WTC11 (cell line): ENCODE results near the gene PKIG. TPM values are rescaled to one million over a fixed set of nuclear protein-coding genes. Genes with fewer than 3 reads are reported as not detected.

Experiments used
- ATAC-seq: fragments of 200-7000 bp; cut with Tn5 transposase; 2 replicates; pipeline ENCODE4 v1.10.0; 2021; ENCODE audit warnings: mild to moderate bottlenecking, moderate library complexity
- CTCF ChIA-PET: fragments of 300-600 bp; sonication (Branson Sonifier 250); formaldehyde crosslinking; loops from one replicate; lab custom pipeline; 2021; ENCODE audit warnings: antibody characterized with exemption; lab: Charles Lee
- POLR2A ChIA-PET: fragments of 350-600 bp; sonication (Branson Sonifier 250); formaldehyde crosslinking; loops from one replicate; lab custom pipeline; 2021; ENCODE audit warnings: antibody characterized with exemption; lab: Charles Lee
- DNase-seq: peaks from one replicate; pipeline ENCODE4 v3.0.0; 2021; ENCODE audit warnings: low spot score
- H3K27ac Mint-ChIP-seq: 2 replicates; pipeline ENCODE4 v1.8.0; 2021; ENCODE audit warnings: mixed read lengths
- H3K27me3 Mint-ChIP-seq: 2 replicates; pipeline ENCODE4 v1.8.0; 2021; ENCODE audit warnings: low read depth, mild to moderate bottlenecking, moderate library complexity, mixed read lengths
- H3K36me3 Mint-ChIP-seq: 2 replicates; pipeline ENCODE4 v1.8.0; 2021; ENCODE audit warnings: mixed read lengths
- H3K4me1 Mint-ChIP-seq: 2 replicates; pipeline ENCODE4 v1.8.0; 2022; ENCODE audit warnings: mixed read lengths
- H3K4me3 Mint-ChIP-seq: 2 replicates; pipeline ENCODE4 v1.8.0; 2021; ENCODE audit warnings: mild to moderate bottlenecking, moderate library complexity, mixed read lengths
- H3K9me3 Mint-ChIP-seq: 2 replicates; pipeline ENCODE4 v1.8.0; 2021; ENCODE audit warnings: mixed read lengths
- ATF6 ChIP-seq: sonication (generic); formaldehyde crosslinking; IDR thresholded peaks from 2 replicates; pipeline ENCODE4 v1.8.1; 2023; ENCODE audit warnings: mild to moderate bottlenecking, missing genetic modification reagents
- CBFB ChIP-seq: sonication (generic); formaldehyde crosslinking; IDR thresholded peaks from 2 replicates; pipeline ENCODE4 v1.8.1; 2022; ENCODE audit warnings: mild to moderate bottlenecking, low read depth, missing genetic modification reagents
- E2F4 ChIP-seq: sonication (generic); formaldehyde crosslinking; IDR thresholded peaks from 2 replicates; pipeline ENCODE4 v1.8.1; 2022; ENCODE audit warnings: low read depth, mild to moderate bottlenecking, moderate library complexity, missing genetic modification reagents, borderline replicate concordance
- FOXP1 ChIP-seq: sonication (generic); formaldehyde crosslinking; IDR thresholded peaks from 2 replicates; pipeline ENCODE4 v1.8.0; 2022; ENCODE audit warnings: missing genetic modification reagents, mild to moderate bottlenecking, moderate library complexity, borderline replicate concordance
- GRHL2 ChIP-seq: fragments of 250-450 bp; sonication (Bioruptor Pico); IDR thresholded peaks from 2 replicates; pipeline ENCODE4 v1.8.0; 2022; ENCODE audit warnings: mild to moderate bottlenecking, moderate library complexity; ENCODE audit not compliant: insufficient replicate concordance, severe bottlenecking
- GTF2I ChIP-seq: fragments of 250-450 bp; sonication (Bioruptor Pico); conservative IDR thresholded peaks from 2 replicates; pipeline ENCODE4 v1.4.0; 2021; ENCODE audit warnings: mild to moderate bottlenecking
- HMGA2 ChIP-seq: fragments of 250-450 bp; sonication (Bioruptor Pico); IDR thresholded peaks from 2 replicates; pipeline ENCODE4 v1.4.0; 2021; ENCODE audit warnings: mild to moderate bottlenecking, moderate library complexity
- NFE2L1 ChIP-seq: sonication (generic); formaldehyde crosslinking; IDR thresholded peaks from 2 replicates; pipeline ENCODE4 v1.8.1; 2023; ENCODE audit warnings: missing genetic modification reagents
- SOX15 ChIP-seq: fragments of 250-450 bp; sonication (Bioruptor Pico); IDR thresholded peaks from 2 replicates; pipeline ENCODE4 v1.9.0; 2021; ENCODE audit warnings: mild to moderate bottlenecking
- ZBTB21 ChIP-seq: sonication (generic); formaldehyde crosslinking; IDR thresholded peaks from 2 replicates; pipeline ENCODE4 v1.8.1; 2023; ENCODE audit warnings: mild to moderate bottlenecking, missing genetic modification reagents, borderline replicate concordance
- ZNF138 ChIP-seq: sonication (generic); formaldehyde crosslinking; conservative IDR thresholded peaks from 2 replicates; pipeline ENCODE4 v1.8.1; 2022; ENCODE audit warnings: mild to moderate bottlenecking, moderate library complexity, missing genetic modification reagents
- ZNF263 ChIP-seq: sonication (generic); formaldehyde crosslinking; IDR thresholded peaks from 2 replicates; pipeline ENCODE4 v1.8.1; 2022; ENCODE audit warnings: low read depth, mild to moderate bottlenecking, moderate library complexity, missing genetic modification reagents
- ZNF317 ChIP-seq: sonication (generic); formaldehyde crosslinking; IDR thresholded peaks from 2 replicates; pipeline ENCODE4 v1.8.1; 2023; ENCODE audit warnings: low read depth, mild to moderate bottlenecking, moderate library complexity, missing genetic modification reagents, borderline replicate concordance
- total RNA-seq: library from RNA; stranded (reverse); gene quantifications from 3 replicates; pipeline ENCODE4 v1.2.3, GENCODE V29; 2021
- TF ChIP-seq, protein P1 (sequence below): fragments of 200-600 bp; IDR thresholded peaks from 2 replicates; pipeline ENCODE4 v1.8.0; 2022; ENCODE audit warnings: antibody characterized with exemption
- TF ChIP-seq, protein P2 (sequence below): fragments of 250-450 bp; sonication (Bioruptor Pico); IDR thresholded peaks from 2 replicates; pipeline ENCODE4 v1.9.0; 2021; ENCODE audit warnings: moderate library complexity, mild to moderate bottlenecking, inconsistent platforms, borderline replicate concordance
- TF ChIP-seq, protein P3 (sequence below): fragments of 250-450 bp; sonication (Bioruptor Pico); IDR thresholded peaks from 2 replicates; pipeline ENCODE4 v1.9.0; 2021; ENCODE audit warnings: mild to moderate bottlenecking
- TF ChIP-seq, protein P4 (sequence below): sonication (generic); formaldehyde crosslinking; IDR thresholded peaks from 2 replicates; pipeline ENCODE4 v1.8.0; 2023; ENCODE audit warnings: missing genetic modification reagents
- TF ChIP-seq, protein P5 (sequence below): fragments of 250-450 bp; sonication (Bioruptor Pico); IDR thresholded peaks from 2 replicates; pipeline ENCODE4 v2.1.2; 2022; ENCODE audit warnings: mild to moderate bottlenecking, moderate library complexity
- TF ChIP-seq, protein P6 (sequence below): sonication (generic); formaldehyde crosslinking; IDR thresholded peaks from 2 replicates; pipeline ENCODE4 v1.8.1; 2023; ENCODE audit warnings: mild to moderate bottlenecking, missing genetic modification reagents, moderate library complexity

The PKIG gene
- total RNA-seq, 1 experiment from 2014 or later, result 22.7 TPM

- TF ChIP-seq CBFB (no peak), ZNF138 (CRISPR knock-in tag) (no peak)
Measured at GRCh38 chr20:44540834-44541233, 41.5 kb upstream of the PKIG start (continued).

DNA sequence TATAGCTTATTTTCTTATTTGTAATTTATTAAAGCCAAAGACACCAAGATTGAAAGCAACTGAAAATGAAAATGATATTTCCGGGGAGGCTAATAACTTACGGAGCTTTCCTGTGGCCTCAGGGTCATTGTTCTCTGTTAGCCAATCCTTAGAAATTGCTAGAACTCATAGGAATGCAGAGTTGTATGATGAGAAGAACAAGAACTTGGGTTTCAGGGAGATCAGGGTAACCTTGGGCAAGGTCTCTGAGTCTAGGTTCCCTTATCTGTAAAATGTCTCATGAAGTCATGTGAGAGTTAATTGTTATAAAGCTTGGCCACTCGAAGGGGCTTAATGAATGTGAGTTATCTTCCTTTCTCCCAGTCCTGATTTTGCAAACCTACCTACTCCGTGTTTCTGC, 40.4 kb upstream of the PKIG start:
- Mint-ChIP-seq H3K4me3 (no peak overlapping the region), H3K27me3 (no peaks in the 10 kb centered on the region), H3K9me3 (no peaks in the 10 kb centered on the region), H3K4me1 (peaks cover 4% of the 10 kb centered on the region; the same call in 1 of the 2 replicates), H3K36me3 (no peaks in the 10 kb centered on the region)
- no peak for ATAC-seq
- CTCF ChIA-PET, result interaction anchor here (0.6 kb wide), 1 partner anchor 889 kb away, joined by 4 read pairs; no protein-coding TSS in a partner anchor
- no peak for DNase-seq
- no peak for TF ChIP-seq GRHL2 (CRISPR knock-in tag)
- TF ChIP-seq ZNF263 (CRISPR knock-in tag), result no peak
- TF ChIP-seq, protein P1, sequence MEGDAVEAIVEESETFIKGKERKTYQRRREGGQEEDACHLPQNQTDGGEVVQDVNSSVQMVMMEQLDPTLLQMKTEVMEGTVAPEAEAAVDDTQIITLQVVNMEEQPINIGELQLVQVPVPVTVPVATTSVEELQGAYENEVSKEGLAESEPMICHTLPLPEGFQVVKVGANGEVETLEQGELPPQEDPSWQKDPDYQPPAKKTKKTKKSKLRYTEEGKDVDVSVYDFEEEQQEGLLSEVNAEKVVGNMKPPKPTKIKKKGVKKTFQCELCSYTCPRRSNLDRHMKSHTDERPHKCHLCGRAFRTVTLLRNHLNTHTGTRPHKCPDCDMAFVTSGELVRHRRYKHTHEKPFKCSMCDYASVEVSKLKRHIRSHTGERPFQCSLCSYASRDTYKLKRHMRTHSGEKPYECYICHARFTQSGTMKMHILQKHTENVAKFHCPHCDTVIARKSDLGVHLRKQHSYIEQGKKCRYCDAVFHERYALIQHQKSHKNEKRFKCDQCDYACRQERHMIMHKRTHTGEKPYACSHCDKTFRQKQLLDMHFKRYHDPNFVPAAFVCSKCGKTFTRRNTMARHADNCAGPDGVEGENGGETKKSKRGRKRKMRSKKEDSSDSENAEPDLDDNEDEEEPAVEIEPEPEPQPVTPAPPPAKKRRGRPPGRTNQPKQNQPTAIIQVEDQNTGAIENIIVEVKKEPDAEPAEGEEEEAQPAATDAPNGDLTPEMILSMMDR, result no peak
- no peak for TF ChIP-seq GTF2I (CRISPR knock-in tag)
- TF ChIP-seq, protein P2, sequence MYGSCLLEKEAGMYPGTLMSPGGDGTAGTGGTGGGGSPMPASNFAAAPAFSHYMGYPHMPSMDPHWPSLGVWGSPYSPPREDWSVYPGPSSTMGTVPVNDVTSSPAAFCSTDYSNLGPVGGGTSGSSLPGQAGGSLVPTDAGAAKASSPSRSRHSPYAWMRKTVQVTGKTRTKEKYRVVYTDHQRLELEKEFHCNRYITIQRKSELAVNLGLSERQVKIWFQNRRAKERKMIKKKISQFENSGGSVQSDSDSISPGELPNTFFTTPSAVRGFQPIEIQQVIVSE (CRISPR knock-in tag), result no peak
- no peak for TF ChIP-seq SOX15 (CRISPR knock-in tag)
- no peak for TF ChIP-seq HMGA2 (CRISPR knock-in tag)
- no peak for TF ChIP-seq ZNF317
- TF ChIP-seq, protein P3, sequence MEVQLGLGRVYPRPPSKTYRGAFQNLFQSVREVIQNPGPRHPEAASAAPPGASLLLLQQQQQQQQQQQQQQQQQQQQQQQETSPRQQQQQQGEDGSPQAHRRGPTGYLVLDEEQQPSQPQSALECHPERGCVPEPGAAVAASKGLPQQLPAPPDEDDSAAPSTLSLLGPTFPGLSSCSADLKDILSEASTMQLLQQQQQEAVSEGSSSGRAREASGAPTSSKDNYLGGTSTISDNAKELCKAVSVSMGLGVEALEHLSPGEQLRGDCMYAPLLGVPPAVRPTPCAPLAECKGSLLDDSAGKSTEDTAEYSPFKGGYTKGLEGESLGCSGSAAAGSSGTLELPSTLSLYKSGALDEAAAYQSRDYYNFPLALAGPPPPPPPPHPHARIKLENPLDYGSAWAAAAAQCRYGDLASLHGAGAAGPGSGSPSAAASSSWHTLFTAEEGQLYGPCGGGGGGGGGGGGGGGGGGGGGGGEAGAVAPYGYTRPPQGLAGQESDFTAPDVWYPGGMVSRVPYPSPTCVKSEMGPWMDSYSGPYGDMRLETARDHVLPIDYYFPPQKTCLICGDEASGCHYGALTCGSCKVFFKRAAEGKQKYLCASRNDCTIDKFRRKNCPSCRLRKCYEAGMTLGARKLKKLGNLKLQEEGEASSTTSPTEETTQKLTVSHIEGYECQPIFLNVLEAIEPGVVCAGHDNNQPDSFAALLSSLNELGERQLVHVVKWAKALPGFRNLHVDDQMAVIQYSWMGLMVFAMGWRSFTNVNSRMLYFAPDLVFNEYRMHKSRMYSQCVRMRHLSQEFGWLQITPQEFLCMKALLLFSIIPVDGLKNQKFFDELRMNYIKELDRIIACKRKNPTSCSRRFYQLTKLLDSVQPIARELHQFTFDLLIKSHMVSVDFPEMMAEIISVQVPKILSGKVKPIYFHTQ (CRISPR knock-in tag), result no peak
- TF ChIP-seq FOXP1 (CRISPR knock-in tag), result no peak
- no peak for TF ChIP-seq E2F4
- TF ChIP-seq CBFB, result no peak
- TF ChIP-seq, protein P4, sequence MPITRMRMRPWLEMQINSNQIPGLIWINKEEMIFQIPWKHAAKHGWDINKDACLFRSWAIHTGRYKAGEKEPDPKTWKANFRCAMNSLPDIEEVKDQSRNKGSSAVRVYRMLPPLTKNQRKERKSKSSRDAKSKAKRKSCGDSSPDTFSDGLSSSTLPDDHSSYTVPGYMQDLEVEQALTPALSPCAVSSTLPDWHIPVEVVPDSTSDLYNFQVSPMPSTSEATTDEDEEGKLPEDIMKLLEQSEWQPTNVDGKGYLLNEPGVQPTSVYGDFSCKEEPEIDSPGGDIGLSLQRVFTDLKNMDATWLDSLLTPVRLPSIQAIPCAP (CRISPR knock-in tag), result no peak
- no peak for TF ChIP-seq ZBTB21 (CRISPR knock-in tag)
- TF ChIP-seq, all 79 proteins: peak for 0
- no peak overlapping the region for H3K27ac Mint-ChIP-seq
- POLR2A ChIA-PET, result no interaction called here

- ChIA-PET CTCF (interaction anchor here (0.6 kb wide), 1 partner anchor 890 kb away, joined by 4 read pairs; no protein-coding TSS in a partner anchor), POLR2A (no interaction called here)
- H3K4me1 Mint-ChIP-seq, result peaks cover 6% of the 10 kb centered on the region
- H3K4me3 Mint-ChIP-seq, result no peak overlapping the region
- no peak for DNase-seq
- no peaks in the 10 kb centered on the region for H3K27me3 Mint-ChIP-seq
- H3K36me3 Mint-ChIP-seq, result no peaks in the 10 kb centered on the region
- H3K27ac Mint-ChIP-seq, result no peak overlapping the region
- H3K9me3 Mint-ChIP-seq, result no peaks in the 10 kb centered on the region
- no peak for ATAC-seq
- TF ChIP-seq, protein P5, sequence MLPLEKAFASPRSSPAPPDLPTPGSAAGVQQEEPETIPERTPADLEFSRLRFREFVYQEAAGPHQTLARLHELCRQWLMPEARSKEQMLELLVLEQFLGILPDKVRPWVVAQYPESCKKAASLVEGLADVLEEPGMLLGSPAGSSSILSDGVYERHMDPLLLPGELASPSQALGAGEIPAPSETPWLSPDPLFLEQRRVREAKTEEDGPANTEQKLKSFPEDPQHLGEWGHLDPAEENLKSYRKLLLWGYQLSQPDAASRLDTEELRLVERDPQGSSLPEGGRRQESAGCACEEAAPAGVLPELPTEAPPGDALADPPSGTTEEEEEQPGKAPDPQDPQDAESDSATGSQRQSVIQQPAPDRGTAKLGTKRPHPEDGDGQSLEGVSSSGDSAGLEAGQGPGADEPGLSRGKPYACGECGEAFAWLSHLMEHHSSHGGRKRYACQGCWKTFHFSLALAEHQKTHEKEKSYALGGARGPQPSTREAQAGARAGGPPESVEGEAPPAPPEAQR (CRISPR knock-in tag), result no peak
- no peak for TF ChIP-seq NFE2L1
- TF ChIP-seq, protein P6, sequence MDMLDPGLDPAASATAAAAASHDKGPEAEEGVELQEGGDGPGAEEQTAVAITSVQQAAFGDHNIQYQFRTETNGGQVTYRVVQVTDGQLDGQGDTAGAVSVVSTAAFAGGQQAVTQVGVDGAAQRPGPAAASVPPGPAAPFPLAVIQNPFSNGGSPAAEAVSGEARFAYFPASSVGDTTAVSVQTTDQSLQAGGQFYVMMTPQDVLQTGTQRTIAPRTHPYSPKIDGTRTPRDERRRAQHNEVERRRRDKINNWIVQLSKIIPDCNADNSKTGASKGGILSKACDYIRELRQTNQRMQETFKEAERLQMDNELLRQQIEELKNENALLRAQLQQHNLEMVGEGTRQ (CRISPR knock-in tag), result no peak
- TF ChIP-seq ATF6, result no peak
- TF ChIP-seq E2F4, result no peak
Measured at GRCh38 chr20:44542890-44543289, 39.5 kb upstream of the PKIG start.
